H7 (cell line): ENCODE measurements around the gene ZNF138. TPM values are rescaled to one million over a fixed set of nuclear protein-coding genes. Genes with fewer than 3 reads are reported as not detected.
"Not testable (repeated sequence)": the region's sequence is repeated elsewhere in the genome, so short reads cannot be mapped to it uniquely, and the experiment has no call there.

Experiments
- DNase-seq: peaks from one replicate; pipeline ENCODE4 v3.0.0; 2012
- H3K27me3 ChIP-seq: 2 replicates; pipeline ENCODE4 v1.6.0; 2011; ENCODE audit warnings: mild to moderate bottlenecking, low read length; ENCODE audit not compliant: control insufficient read depth, insufficient read depth
- H3K36me3 ChIP-seq: replicated peaks from 2 replicates; pipeline ENCODE4 v1.5.1; 2011; ENCODE audit warnings: low read length; ENCODE audit not compliant: control insufficient read depth, insufficient read depth
- H3K4me3 ChIP-seq: 2 replicates; pipeline ENCODE4 v1.5.1; 2011; ENCODE audit warnings: low read depth, mild to moderate bottlenecking, control low read depth, low read length, moderate library complexity; ENCODE audit not compliant: insufficient read depth
- total RNA-seq: library from RNA; depleted of rRNA; stranded (reverse); fragments of >200 nt; shearing (Covaris generic); gene quantifications from 2 replicates; pipeline ENCODE4 v1.2.3, GENCODE V29; 2014

ZNF138 gene
- total RNA-seq, 1 experiment from 2014 or later, result 0.35 TPM

DNA sequence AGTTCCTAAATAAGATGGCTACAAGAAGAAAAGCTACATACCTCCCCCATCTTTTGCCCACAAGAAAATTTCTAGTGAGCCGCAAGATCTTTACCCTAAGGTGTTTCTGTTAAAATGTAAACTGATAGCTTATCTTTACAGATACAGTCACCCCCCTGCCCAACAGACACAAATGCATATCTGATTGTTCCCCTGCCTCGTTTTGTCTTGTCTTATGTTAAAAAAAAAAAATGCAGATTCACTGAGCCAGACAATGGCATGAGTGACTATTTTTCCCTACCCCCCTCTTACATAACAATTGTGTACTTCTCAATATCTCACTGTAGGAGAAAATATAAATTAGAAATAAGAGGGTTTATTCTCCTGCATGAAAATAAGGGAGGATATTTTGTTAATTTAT, 8.5 kb downstream of the ZNF138 start:
- peak; percentile 8 for DNase-seq
- H3K4me3 ChIP-seq, result no peak overlapping the region
- H3K36me3 ChIP-seq, result no peaks in the 10 kb centered on the region
- no peaks in the 10 kb centered on the region for H3K27me3 ChIP-seq

DNA sequence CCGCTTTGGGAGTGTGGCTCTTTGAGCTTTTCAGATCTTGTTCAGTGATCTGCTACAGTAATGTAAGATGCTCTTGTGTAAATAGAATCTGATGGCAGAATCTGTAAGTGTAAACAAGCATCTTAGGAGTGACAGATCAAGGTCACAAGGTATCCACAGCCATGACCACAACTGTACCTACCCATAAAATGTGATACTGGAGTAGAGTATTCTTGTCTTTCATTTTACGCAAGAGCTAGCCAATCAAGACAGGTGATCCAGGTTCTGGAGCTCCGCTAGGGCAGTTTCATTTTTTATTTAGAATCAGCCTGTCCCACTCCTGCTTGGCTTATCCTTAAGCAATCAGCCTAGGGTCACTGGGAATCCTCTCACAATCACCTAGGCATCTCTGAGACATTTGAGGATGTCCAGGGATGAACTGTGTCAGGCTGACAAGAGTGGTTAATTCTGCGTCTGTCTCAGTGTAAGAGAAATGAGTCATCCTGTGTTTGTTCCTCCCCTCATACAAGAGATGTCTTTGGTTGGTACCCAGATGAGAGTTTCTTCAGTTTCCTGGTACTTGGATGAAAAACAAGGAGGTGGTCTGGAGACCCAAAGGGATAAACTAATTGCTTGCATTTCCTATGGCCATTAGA, 13.6 kb downstream of the ZNF138 start:
- Histone ChIP-seq H3K27me3 (no peaks in the 10 kb centered on the region), H3K36me3 (no peaks in the 10 kb centered on the region), H3K4me3 (no peak overlapping the region)
- DNase-seq, result no peak

DNA sequence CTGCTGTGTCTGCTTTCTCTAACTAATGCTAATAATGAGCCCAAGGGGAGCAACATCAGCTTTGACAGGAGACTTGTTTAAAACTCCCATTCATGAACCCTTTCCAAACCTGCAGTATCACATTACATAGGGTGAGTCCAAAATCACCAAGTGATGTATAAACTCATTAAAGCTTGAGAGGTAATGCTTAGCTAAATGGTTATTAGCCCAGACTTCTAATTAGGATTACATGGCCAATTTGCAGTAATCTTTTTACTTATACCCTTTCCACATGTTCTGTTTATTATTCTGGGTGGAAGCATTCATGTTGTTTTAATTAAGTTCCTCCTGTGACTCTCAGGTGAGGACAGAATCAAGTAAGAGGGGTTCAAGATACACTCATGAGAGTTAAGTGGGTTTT, 17.5 kb downstream of the ZNF138 start:
- no peak for DNase-seq
- Histone ChIP-seq H3K27me3 (no peaks in the 10 kb centered on the region), H3K4me3 (no peak overlapping the region), H3K36me3 (no peaks in the 10 kb centered on the region; the same call in 1 of the 2 replicates)

DNA sequence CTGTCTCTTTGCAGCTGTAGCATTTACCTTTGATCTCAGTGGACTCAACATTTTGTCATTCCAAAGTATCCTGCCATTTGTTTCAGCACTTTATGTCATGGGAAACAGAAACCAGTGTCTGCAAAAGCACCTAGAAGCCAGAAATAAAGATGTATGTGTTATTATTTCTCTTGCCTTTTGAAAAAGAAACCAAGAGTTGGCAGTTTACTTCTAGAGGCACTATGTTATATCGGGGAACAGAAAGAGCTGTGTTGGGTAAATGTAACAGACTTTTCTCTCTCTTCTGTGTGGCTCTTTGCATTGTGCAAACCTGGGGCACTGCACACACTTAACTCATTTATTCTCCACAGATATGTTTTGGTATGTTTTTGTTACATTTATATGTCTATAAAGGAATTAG, 36.7 kb downstream of the ZNF138 start:
- H3K36me3 ChIP-seq, result no peaks in the 10 kb centered on the region
- no peaks in the 10 kb centered on the region for H3K27me3 ChIP-seq
- DNase-seq, result no peak
- H3K4me3 ChIP-seq, result no peak overlapping the region

DNA sequence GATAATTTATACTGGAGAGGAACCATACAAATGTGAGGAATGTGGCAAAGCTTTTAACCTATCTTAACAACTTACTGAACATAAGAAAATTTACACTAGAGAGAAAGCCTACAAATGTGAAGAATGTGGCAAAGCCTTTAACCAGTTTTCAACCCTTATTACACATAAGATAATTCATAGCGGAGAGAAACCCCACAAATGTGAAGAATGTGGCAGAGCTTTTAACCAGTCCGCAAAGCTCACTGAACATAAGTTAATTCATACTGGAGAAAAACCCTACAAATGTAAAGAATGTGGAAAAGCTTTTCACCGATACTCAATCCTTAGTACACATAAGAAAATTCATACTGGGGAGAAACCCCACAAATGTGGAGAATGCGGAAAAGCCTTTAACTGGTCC, 37.9 kb downstream of the ZNF138 start:
- no peaks in the 10 kb centered on the region for H3K27me3 ChIP-seq
- no peak overlapping the region for H3K4me3 ChIP-seq
- no peaks in the 10 kb centered on the region for H3K36me3 ChIP-seq
- no peak for DNase-seq

DNA sequence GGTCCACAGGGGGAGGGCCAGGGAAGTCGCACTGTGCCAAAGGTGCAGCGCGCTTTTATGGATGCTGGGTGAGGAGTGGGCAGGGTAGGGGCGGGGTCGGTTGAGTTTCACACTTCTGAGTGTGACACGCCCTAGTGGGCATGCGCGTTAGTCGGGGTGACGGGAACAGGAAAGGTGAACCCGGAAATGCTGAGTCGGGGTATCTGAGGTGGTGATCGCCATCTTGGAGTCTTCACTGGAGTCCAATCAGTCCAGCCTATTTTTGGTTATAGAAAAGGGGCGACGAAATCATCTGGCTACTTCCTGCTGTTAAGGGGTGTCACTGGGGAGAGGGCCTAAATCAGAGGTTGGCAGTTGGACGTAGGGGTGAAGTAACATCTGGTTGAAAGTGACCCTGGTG, 40.8 kb downstream of the ZNF138 start:
- no peak for DNase-seq
- no peaks in the 10 kb centered on the region for H3K36me3 ChIP-seq
- no peaks in the 10 kb centered on the region for H3K27me3 ChIP-seq
- H3K4me3 ChIP-seq, result no peak overlapping the region

DNA sequence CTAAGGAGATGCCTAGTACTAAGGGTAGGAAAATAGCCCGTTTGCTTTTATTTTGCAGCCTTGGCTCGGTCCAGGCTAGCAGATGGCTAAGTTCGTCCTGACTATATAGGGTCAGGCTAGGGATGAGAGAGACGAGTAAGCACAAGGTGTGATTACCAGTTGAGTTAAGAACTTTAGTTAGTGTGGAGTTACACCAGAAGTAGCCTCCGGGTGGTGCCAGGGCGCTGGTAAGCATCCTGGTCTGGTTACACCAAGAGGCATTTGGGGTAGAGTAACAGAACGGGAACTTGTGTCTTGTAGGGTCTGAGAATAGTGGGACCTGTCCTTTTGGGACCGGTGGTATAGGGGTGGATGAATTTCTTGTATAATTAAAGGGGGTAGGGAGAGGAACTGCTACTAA, 41.6 kb downstream of the ZNF138 start:
- peak; percentile 16 for DNase-seq

DNA sequence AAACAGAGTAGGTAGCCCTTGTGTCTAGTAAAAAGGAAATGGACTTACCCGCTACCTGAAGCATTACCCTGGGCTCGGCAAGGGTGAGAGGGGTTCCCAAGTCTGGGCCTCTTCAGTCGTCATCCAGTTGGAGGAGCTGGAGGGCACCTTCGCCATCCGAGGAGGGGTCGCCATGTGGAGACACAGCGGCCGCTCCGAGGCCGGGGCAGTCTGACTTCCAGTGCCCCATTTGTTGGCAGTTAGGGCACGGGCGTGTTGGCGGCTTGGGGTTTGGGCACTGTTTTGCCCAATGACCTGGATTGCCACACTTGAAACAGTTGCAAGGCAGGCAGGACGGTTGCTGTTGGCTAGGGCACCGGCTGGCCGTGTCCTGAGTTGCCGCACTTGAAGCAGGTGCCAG, 43.8 kb downstream of the ZNF138 start:
- H3K4me3 ChIP-seq, H3K27me3 ChIP-seq, H3K36me3 ChIP-seq, DNase-seq: not testable (repeated sequence)

More for the DNA sequence above, 41.6 kb downstream of the ZNF138 start:
- not testable (repeated sequence) for H3K4me3 ChIP-seq, H3K27me3 ChIP-seq, H3K36me3 ChIP-seq

DNA sequence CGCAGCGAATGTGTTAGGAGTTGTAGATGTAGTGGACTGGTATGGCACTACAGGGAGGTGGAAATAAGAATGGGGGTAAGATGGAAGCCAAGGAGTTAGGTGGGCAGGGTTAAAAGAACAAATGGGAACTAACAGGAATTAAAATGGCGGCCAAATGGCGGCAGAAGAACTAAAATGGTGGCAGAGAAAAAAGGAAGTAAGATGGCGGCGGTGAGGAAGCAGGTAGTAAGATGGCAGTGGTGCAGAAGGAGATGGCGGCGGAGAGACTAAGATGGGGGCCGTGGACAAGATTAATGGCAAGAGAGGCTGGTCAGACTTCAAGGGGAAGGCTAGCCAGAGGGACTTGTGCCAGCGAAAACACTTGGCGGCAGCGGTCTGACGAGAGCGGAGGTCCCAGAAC, 44.5 kb downstream of the ZNF138 start:
- Histone ChIP-seq H3K27me3 (no peaks in the 10 kb centered on the region), H3K4me3 (no peak overlapping the region), H3K36me3 (no peaks in the 10 kb centered on the region)
- no peak for DNase-seq

DNA sequence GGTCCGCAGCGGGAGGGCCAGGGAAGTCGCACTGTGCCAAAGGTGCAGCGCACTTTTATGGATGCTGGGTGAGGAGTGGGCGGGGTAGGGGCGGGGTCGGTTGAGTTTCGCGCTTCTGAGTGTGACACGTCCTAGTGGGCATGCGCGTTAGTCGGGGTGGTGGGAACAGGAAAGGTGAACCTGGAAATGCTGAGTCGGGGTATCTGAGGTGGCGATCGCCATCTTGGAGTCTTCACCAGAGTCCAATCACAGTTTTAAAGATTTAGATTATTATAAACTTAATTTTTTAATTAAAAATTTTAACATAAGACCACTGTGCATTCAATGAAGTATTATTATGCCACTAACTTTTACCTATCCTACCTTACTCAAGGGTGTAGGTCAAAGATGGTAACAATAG, 45.7 kb downstream of the ZNF138 start:
- H3K36me3 ChIP-seq, result no peaks in the 10 kb centered on the region
- no peak for DNase-seq
- H3K4me3 ChIP-seq, result no peak overlapping the region
- no peaks in the 10 kb centered on the region for H3K27me3 ChIP-seq

DNA sequence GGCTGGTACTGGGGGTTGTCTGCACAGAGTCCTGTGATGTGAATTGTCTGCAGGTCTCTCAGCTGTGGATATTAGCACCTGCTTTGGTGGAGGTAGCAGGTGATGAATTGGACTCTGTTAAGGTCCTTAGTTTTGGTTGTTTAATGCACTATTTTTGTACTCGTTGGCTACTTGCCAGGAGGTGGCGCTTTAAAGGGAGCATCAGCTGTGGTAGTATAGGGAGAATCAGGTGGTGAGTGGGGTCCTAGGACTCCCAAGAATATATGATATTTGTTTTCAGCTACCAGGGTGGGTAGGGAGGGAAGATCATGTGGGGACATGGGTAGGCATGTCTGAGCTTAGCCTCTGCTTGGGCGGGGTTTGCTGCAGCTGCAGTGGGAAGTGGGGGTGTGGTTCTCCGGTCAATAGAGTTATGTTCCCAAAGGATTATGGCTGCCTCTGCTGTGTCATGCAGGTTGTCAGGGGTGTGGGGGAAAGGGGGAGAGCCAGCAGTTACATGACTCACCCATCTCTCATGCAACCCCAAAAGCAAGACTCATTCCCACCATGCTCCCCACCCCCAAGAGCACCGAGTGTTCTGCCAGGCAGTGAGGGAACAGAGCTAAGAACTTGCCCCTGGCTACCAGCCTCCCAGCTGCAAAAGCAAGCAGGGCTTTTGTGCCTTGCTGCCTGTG, 55.2 kb downstream of the ZNF138 start:
- no peaks in the 10 kb centered on the region for H3K36me3 ChIP-seq
- H3K27me3 ChIP-seq, result no peaks in the 10 kb centered on the region
- H3K4me3 ChIP-seq, result no peak overlapping the region
- DNase-seq, result no peak

DNA sequence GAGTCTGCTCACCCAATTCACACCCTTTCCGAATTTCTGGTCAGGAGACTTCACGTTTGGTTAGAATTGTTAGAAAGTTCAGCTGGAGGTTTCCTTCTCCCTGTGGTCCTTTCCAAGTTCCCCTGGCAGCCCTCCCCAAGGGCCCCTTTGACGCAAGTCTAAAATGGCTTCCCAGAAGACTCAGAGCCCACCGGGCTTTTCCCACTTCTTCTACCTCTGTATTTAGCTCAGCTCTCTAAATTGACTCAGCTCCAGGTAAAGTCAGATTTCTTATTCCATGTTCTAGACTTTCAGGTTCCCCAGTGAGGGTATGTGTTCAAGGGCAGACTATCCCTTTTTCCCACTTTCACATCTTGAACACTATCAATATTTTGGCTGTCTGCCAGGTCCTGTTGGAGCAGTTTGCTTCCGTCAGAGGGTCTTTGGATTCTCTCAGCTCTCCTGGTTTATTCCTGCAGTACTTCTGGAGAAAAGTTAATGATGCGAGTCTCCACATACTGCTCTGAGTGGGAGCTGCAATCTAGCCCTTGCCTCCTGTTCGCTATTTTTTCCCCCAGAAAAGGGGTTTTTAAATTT, 55.8 kb downstream of the ZNF138 start:
- Histone ChIP-seq H3K4me3 (no peak overlapping the region), H3K36me3 (no peaks in the 10 kb centered on the region), H3K27me3 (no peaks in the 10 kb centered on the region)
- DNase-seq, result no peak

DNA sequence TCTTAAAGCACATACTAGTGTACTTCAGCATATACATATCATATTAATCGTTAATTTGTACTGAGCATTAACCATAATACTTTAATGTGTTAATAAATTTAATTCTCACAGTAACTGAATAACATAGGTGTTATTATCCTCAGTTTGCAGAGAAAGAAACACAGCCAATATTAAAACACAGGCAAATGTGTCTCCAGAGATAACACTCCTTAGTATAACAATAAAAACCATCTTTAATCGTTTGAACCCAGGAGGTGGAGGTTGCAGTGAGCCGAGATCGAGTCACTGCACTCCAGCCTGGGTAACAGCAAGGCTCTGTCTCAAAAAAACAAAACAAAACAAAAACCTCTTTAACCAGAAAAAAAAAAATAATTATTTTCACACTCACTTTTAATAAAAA, 59.5 kb downstream of the ZNF138 start:
- H3K36me3 ChIP-seq, result no peaks in the 10 kb centered on the region
- no peak for DNase-seq
- no peaks in the 10 kb centered on the region for H3K27me3 ChIP-seq
- no peak overlapping the region for H3K4me3 ChIP-seq

DNA sequence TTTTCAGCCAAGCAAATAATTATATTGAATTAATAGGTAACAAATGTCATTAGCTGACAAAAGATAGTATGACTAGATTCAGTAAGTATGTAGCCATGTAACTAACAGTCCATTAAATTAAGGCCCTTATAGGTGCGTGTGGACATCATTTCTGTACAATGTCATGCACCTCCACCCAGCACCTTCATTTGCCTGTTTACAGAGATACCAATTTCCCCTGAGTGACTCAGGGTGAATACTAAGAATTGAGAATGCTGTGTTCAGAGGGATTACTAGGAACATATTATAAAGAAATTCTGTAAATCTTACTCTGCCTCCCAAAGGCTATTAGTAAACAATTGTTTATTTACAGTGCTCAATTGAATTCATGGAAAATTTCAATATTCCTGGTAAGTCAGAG, 60.7 kb downstream of the ZNF138 start:
- no peak overlapping the region for H3K4me3 ChIP-seq
- H3K36me3 ChIP-seq, result no peaks in the 10 kb centered on the region
- no peaks in the 10 kb centered on the region for H3K27me3 ChIP-seq
- no peak for DNase-seq

DNA sequence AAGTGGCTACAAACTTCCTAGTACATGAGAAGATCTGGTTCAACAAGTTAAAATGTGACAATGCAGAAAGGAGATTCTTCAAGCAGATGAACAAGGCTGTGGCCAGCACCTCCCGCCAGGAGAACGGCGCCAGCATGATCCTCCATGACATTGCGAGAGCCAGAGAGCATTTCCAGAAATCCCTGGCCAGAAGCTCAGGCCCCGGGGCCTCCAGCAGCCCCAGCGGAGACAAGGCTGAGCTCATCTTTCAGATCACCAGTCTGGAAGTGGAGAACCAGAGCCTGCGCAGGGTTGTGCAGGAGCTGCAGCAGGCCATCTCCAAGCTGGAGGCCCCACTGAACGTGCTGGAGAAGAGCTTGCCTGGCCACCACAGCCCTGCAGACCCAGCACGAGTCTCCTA, 68.8 kb downstream of the ZNF138 start:
- DNase-seq, result no peak

More for the DNA sequence above, 68.8 kb downstream of the ZNF138 start:
- Histone ChIP-seq H3K36me3 (no peaks in the 10 kb centered on the region), H3K27me3 (no peaks in the 10 kb centered on the region), H3K4me3 (no peak overlapping the region)
